HL-60/S4 (cell line): ENCODE results near the gene CYP21A2.

Experiments
- in situ Hi-C: fragments of 300-500 bp; cut with MboI; formaldehyde crosslinking; loops from 2 replicates; pipeline ENCODE4 v1.14.3; 2022; ENCODE audit warnings: low sequenced_read_pairs

CYP21A2 gene

GRCh38 chr6:32081168-32081990 lies 43.2 kb downstream of the CYP21A2 start:
- in situ Hi-C loops, result loop anchor here (25.0 kb wide), 1 partner anchor 706 kb away; no protein-coding TSS in a partner anchor

GRCh38 chr6:32082478-32082877 lies 44.3 kb downstream of the CYP21A2 start:
- in situ Hi-C loops, result loop anchor here (25.0 kb wide), 1 partner anchor 705 kb away; no protein-coding TSS in a partner anchor

- in situ Hi-C loops, result loop anchor here (25.0 kb wide), 1 partner anchor 704 kb away; no protein-coding TSS in a partner anchor
Measured at GRCh38 chr6:32082935-32083334, 44.7 kb downstream of the CYP21A2 start.

GRCh38 chr6:32083812-32084768 lies 45.9 kb downstream of the CYP21A2 start:
- in situ Hi-C loops, result loop anchor here (25.0 kb wide), 1 partner anchor 703 kb away; no protein-coding TSS in a partner anchor

- in situ Hi-C loops, result loop anchor here (25.0 kb wide), 1 partner anchor 703 kb away; no protein-coding TSS in a partner anchor
Measured at GRCh38 chr6:32084780-32085179, 46.6 kb downstream of the CYP21A2 start.

GRCh38 chr6:32085759-32086459 lies 47.7 kb downstream of the CYP21A2 start:
- in situ Hi-C loops, result loop anchor here (25.0 kb wide), 1 partner anchor 701 kb away; no protein-coding TSS in a partner anchor

GRCh38 chr6:32086661-32087573 lies 48.7 kb downstream of the CYP21A2 start:
- in situ Hi-C loops, result loop anchor here (25.0 kb wide), 1 partner anchor 700 kb away; no protein-coding TSS in a partner anchor

GRCh38 chr6:32087574-32088486 lies 49.6 kb downstream of the CYP21A2 start:
- in situ Hi-C loops, result loop anchor here (25.0 kb wide), 1 partner anchor 699 kb away; no protein-coding TSS in a partner anchor

- in situ Hi-C loops, result loop anchor here (25.0 kb wide), 1 partner anchor 699 kb away; no protein-coding TSS in a partner anchor
Measured at GRCh38 chr6:32088487-32089049, 50.4 kb downstream of the CYP21A2 start.

- in situ Hi-C loops, result loop anchor here (25.0 kb wide), 1 partner anchor 698 kb away; no protein-coding TSS in a partner anchor
Measured at GRCh38 chr6:32089082-32089828, 51.0 kb downstream of the CYP21A2 start.
